Astrocyte of the hippocampus (primary cell): ENCODE measurements around the gene IFI27L2.

Source experiments
- DNase-seq: peaks from one replicate; pipeline ENCODE4 v3.0.0; 2011; ENCODE audit warnings: low read depth, low spot score

The IFI27L2 gene

GRCh38 chr14:94152676-94153075 is 23.3 kb upstream of the IFI27L2 start:
- DNase-seq: no peak

GRCh38 chr14:94145902-94146527 is 16.6 kb upstream of the IFI27L2 start:
- DNase-seq: no peak

- no peak for DNase-seq
Observed at GRCh38 chr14:94144765-94145164, 15.4 kb upstream of the IFI27L2 start.

DNA sequence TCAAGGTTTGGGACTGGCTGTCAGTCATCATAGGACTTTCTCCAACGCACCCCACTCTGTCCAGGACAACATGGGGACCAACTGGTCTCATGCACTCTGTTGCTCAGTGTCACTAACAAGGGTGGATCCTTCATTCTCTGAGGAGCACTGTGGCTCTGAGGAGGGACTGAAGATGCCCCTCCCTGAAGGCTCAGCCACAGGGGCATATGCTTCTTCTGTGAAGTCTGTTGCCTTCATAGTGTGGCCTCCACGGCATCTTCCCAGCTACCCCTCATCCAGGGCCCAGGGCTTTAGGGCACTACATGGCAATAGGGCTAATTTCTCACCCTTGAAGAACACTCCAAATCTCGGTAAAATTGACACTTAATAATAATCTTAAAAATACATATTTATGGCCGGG is 14.3 kb upstream of the IFI27L2 start:
- DNase-seq: no peak

DNA sequence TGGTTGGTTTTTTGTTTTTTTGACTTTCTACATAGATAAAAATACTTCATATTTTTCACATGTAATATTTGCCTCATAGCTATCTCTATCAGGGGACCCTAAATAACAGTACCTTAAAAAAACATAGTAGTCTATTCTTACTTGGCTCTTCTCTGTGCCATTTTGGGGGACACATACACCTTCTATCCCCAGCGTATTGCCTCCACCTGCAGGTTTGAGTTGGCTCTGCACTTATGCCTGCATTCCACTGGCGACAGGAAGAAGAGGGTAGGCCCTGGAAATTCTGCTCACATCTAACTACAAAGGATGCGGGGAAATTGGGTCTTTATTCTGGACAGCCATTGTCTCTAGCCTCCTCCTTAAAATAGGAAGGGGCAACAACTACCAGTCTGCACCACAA is 13.8 kb upstream of the IFI27L2 start:
- DNase-seq: no peak

DNA sequence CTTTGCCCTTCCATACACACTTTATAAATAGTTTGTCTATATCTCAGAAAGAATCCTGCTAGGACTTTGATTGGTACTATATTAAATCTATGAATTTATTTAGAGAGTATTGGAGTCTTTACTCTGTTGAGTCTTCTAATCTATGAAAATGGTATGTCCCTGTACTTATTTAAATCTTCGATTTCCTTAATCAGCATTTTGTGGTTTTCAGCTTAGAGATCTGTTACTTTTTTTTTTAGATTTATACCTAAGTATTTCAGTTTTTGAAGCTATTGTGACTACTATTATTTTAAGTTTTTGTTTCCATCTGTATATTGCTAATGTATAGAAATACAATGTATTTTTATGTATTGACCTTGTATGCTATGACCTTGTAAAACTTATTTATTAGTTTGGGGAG is 13.4 kb upstream of the IFI27L2 start:
- no peak for DNase-seq

- no peak for DNase-seq
Observed at GRCh38 chr14:94142247-94142646, 12.8 kb upstream of the IFI27L2 start.

DNA sequence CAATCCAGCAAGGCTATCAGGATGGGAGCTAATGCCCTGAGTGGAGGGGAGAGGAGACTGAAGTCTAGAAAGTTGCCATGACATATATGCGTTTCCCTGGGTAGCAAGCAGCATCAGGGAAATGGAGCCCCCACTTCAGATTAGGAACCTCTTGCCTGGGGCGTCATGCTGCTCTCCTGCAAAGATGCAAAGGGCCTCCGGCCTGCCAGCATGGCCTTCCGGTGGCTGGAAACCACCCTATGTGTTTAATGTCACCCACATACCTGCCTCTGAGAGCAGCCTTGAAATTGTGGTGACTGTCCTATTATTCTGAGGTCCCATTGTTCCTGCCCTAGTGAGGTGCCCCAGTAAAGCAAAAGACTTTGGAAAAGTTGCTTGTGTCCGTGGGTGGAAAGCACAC is 10.0 kb upstream of the IFI27L2 start:
- DNase-seq: no peak

- DNase-seq: peak; percentile 59
Observed at GRCh38 chr14:94139006-94139405, 9.6 kb upstream of the IFI27L2 start.

- DNase-seq: no peak
Observed at GRCh38 chr14:94138251-94138650, 8.8 kb upstream of the IFI27L2 start.

DNA sequence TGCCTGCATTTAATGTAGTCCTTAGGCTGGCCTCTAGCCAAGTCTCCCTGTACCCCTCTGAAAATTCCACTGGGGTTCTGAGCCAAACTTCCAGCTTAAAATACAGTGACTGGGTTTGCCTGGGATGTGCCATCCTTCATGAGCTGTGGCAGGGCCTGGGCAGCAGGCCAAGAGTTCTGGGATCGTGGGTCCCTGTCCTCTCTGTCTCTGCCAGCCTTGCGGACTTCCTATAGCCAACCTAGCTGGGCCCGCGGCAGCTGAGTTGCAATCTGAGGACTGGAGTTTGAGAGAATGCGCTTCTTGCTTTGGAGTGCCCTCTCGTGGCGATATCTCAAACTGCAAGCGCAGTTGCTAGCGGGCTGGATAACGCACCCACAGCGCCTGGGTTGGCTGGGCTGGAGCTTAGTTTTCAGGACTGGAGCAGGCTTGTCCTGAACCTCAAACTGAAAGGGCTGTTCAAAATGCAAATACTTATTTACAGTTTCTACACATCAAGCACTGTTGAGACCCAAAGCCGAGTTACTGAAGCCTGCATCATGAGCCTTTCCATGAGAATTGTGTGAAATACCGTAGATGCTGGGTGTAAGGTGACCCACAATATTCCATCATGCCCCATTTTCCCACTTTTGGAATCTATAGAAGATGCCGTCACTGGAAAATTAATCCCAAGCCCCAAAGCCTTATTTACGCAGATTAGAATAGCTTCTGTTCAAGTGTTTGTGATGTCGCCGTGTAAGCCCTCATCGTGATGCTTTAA is 7.3 kb upstream of the IFI27L2 start:
- DNase-seq: peak; percentile 93

- DNase-seq: no peak
Observed at GRCh38 chr14:94135476-94135875, 6.1 kb upstream of the IFI27L2 start.

GRCh38 chr14:94132285-94132887 is 3.0 kb upstream of the IFI27L2 start:
- peak; percentile 83 for DNase-seq

DNA sequence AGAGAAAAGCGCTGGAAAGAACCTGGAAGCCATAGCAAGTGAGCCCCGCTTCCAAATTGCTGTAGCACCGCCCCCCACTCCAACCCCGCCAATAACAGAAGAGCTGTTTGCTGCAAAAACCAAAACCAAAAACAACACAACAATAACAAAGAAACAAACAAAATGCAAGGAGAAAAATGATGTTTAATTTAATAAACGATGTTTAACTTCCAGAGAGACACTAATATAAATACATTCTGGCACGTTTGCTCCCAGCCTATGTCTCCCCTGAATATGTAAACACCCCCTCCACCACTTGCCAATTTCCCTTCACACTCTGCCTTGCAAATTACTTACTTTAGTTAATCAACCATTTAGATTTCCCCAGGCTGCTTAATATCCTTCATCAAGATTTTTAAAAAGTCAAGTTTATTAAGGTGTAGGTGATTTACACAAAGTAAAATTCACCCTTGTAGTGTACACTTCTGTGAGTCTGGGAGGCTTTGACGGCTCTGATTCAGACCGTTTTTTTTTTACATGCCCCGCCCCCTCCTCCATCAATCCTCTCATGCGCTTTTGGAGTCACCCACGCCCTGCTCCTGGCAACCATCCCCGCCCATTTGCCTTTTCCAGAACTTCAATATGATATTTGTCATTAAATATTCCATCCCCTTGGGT is 482 bp upstream of the IFI27L2 start:
- peak; percentile 66 for DNase-seq

DNA sequence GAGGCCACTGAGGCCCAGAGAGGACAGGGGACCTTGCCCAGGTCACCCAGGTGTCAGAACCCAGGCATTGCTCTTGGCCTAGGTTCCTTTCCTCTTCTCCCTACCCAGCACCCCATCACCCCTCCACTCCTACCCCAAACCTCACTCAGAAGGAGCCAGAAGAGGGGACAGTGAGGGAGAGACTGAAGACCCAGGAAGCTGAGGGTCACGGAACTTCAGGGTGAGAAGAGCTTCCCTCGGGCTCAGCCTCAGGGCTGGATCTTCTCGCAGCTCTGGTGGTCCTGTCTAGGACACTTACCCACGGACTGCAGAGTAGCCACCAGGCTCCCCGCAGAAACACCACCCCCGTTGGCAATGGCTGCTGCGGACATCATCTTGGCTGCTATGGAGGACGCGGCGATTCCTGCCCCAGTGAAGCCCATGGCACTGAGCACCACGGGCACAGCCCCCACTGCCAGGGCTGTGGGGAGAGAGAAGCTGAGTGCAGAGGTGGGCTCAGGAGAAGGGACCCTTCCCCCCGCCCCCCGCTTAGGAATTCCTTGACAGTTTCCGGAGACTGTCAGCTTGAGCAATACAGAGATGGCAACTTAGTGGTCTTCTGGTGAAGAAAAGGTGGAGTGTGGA is 1.1 kb downstream of the IFI27L2 start:
- DNase-seq: no peak

DNA sequence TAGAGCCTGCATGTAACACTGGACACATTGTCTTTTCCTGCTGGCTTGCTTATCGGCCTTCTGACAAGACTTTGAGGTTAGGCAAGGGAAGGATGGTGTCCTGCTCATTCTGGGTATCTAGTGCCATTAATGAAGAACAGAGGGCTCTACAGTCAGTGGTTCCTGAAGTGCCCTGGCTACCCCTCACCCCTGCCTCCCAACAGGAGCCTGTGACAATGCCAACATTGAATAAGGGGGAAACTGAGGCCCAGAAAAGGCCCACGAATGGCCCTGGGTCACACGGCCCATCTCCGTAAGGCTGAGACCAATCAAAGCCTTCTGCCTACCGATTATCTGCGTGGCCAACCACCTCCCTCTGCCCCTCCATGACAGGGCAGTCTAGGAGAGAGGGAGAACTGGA is 2.1 kb downstream of the IFI27L2 start:
- DNase-seq: no peak

- no peak for DNase-seq
Observed at GRCh38 chr14:94126800-94127199, 2.6 kb downstream of the IFI27L2 start.

- no peak for DNase-seq
Observed at GRCh38 chr14:94126419-94126677, 3.1 kb downstream of the IFI27L2 start.

DNA sequence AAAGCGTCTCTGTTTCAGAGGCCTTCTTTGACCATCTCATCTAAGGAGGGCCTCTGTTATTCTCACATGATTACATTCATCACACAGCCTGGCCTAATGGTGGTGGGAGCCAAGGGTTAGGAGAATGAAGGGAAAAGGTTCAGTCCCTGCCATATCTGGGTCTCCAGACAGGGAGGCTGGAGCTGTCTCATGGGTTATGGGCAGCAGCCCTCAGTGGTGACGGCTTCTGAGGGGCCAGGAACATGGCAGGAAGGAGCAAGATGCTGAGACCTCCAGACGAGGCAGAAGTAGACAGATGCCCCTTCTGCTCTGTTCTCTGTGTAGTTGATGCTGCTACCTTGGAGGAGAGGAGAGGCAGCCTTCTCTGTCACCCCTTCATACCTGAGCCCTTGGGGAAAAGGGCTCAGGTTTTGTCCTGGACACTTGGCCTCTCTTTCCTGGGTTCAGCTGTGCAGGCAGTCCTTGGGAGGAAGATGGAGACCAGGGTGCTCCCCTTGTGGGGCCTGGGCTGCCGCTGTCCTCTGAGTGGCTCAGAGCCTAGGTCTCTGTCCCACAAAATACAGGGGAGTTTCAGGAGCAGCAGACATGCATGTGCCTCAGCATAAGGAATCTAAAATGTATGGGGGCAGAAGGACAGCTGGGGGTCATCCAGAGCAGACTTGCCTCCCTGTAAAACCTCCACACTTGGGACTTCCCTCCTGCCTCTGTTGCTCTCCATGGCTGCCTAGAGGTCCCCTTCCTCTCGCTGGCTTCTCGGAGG is 3.6 kb downstream of the IFI27L2 start:
- DNase-seq: no peak

- DNase-seq: no peak
Observed at GRCh38 chr14:94124582-94125377, 4.6 kb downstream of the IFI27L2 start.

GRCh38 chr14:94123868-94124267 is 5.5 kb downstream of the IFI27L2 start:
- no peak for DNase-seq
